Brain pericyte (primary cell): ENCODE measurements around the gene LRRIQ1.
"Not testable (repeated sequence)": the region's sequence is repeated elsewhere in the genome, so short reads cannot be mapped to it uniquely, and the experiment has no call there.

Source experiments
- DNase-seq: peaks from one replicate; pipeline ENCODE4 v3.0.0-alpha.2; 2012; ENCODE audit warnings: low read depth, low spot score

LRRIQ1 gene

DNA sequence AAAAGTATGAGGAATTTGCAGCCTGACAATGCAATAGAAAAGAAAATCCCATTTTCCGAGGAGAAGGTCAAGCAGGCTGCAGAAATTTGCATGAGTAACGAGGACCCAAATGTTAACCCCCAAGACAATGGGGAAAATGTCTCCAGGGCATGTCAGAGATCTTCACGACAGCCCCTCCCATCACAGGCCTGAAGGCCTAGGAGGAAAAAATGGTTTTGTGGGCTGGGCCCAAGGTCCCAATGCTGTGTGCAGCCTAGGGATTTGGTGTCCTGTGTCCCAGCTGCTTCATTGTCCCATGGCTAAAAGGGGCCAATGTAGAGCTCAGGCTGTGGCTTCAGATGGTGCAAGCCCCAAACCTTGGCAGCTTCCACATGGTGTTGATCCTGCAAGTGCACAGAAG lies 167.7 kb downstream of the LRRIQ1 start:
- DNase-seq = not testable (repeated sequence)

DNA sequence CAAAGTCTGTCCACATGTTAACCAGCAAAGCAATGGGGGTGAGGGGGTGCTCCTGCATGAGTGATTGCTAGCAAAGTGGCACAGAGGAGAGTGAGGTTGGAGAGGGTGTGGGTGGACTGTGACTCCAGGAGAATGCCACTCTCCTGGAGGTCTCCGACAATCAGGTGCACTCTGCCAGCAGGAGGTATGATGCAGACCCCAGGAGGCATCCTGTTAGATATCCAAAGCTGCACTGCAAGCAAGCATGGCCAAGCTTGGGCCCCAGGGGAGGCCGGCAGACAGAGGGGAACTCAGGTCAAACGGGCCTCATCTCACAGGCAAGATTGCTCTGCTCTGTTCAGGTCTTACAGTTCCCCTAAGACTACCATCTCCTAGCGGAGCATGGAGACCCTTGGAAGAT lies 170.4 kb downstream of the LRRIQ1 start:
- DNase-seq = no peak

- not testable (repeated sequence) for DNase-seq
Measured at GRCh38 chr12:85224339-85224738, 188.2 kb downstream of the LRRIQ1 start.

- no peak for DNase-seq
Measured at GRCh38 chr12:85225501-85225900, 189.3 kb downstream of the LRRIQ1 start.

DNA sequence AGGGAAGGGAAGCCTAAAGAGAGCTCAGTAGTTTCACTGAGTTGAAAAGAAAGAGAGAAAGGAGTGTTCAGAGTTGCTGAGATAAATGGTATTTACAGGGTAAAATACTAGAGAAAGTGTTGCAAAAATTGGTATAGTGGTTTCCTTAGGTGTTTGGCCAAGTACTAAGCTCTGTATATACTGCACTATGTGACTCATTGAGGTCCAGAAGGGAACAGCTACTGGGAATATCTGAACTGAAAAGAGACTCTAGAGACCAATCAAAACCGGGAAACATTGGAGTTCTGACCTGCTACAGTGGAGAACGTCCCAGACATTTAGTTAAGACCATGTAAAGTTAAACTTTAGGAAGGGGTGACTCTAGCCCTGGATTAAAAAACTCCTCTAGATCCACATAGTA lies 201.2 kb downstream of the LRRIQ1 start:
- DNase-seq = no peak

- DNase-seq = no peak
Measured at GRCh38 chr12:85244561-85244960, 208.4 kb downstream of the LRRIQ1 start.

GRCh38 chr12:85253853-85254252 lies 217.7 kb downstream of the LRRIQ1 start:
- DNase-seq = no peak

DNA sequence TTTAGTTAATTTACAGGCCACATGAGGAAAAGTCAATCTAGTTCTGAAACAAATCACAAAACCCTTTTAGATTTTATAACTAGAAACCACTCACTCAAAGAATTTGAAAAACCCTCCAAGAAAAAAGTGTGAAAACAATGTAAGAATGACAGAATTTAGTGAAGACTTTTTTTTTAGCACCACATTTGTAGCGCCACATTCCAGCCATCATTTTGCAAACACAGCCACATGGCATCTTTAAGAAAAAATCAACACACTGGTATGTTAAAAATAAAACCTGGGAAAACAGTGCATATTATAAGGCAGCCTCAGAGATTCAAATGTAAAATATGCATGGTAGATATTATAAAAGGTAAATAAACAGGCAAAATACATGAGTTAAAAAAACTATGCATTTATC lies 221.5 kb downstream of the LRRIQ1 start:
- DNase-seq = no peak

GRCh38 chr12:85260447-85260846 lies 224.3 kb downstream of the LRRIQ1 start:
- no peak for DNase-seq

GRCh38 chr12:85260896-85261295 lies 224.7 kb downstream of the LRRIQ1 start:
- DNase-seq = no peak

GRCh38 chr12:85266356-85266755 lies 230.2 kb downstream of the LRRIQ1 start:
- DNase-seq = no peak

- no peak for DNase-seq
Measured at GRCh38 chr12:85273381-85274314, 237.5 kb downstream of the LRRIQ1 start.

DNA sequence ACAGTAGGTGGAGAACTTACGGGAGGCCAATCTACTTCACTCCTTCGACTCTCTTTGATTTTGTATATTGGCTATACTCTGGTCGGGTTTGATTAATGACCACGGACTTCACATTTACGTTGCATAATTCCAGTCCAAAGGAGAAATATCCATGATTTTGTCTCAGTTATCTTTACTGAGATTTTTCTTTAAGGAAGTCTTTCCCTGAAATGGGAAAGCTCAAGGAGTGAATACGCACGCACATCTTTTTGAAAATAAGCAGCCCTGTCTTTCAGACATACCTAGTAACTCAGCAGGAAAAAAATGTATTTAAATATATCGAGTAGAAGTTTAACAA lies 238.1 kb downstream of the LRRIQ1 start:
- DNase-seq = no peak

DNA sequence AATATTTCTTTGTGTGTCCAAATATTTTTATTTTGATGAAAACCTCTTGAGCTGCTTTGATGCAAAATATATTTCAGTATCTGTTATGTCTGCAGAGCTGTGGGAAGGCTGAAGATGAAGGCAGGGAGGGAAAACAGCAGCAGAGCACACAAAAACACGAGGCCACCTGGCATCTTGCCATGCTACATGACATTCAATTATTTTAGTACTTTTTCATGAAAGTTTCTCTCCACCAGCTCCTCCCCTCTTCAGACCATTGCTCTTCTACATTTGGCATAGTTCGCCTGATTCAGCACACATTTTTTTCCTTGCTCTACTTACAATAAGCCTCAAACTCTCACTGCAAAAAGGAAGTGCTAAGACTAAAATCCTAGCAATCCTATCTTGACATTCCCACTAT lies 239.2 kb downstream of the LRRIQ1 start:
- DNase-seq = no peak

- DNase-seq = no peak
Measured at GRCh38 chr12:85277191-85277590, 241.0 kb downstream of the LRRIQ1 start.

GRCh38 chr12:85277900-85278597 lies 241.9 kb downstream of the LRRIQ1 start:
- no peak for DNase-seq

- DNase-seq = no peak
Measured at GRCh38 chr12:85278598-85279448, 242.7 kb downstream of the LRRIQ1 start.

GRCh38 chr12:85279449-85280164 lies 243.5 kb downstream of the LRRIQ1 start:
- DNase-seq = no peak

DNA sequence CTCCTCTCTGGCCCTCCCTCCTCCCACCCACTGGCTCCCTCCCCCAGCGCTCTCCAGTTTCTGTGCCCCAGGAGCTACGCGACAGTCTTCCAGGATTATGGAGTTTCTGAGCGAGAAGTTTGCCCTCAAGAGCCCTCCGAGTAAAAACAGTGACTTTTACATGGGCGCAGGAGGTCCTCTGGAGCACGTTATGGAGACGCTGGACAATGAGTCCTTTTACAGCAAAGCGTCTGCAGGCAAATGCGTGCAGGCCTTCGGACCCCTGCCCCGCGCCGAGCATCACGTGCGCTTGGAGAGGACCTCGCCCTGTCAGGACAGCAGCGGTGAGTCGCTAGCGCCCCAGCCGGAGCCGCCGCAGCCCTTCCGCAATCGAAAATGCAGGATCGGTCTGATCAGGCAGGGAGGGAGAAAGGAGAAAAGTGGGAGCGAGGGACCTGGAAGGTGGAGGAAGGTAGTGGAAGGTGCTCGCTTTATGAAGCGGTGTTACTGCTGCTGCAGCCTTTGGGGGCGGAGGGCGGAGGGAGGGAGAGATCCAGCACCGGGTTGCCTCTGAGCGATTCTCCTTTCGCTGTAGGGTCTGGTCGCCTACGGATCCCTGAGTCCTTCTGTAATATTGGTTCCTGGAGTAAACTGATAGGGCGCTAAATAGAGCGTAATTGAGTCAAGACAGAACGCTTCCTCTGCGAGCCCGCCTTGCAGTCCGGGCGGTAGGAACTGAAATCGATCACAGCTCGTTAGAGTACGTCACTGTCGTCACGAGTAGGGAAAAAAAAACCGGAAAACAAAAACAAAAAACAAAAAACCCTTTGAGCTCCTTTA lies 244.2 kb downstream of the LRRIQ1 start, which contains the start of gene ALX1:
Gene ALX1, plus strand, starts transcription at position 56 of the 819 bp plus-strand sequence. Its CDS starts 42 bp downstream, at position 98.
- DNase-seq = peak; percentile 57

- no peak for DNase-seq
Measured at GRCh38 chr12:85280984-85281630, 245.0 kb downstream of the LRRIQ1 start.
